HEK293 (cell line): Measurements from ENCODE around the gene SLC4A1AP.

Experiments
- CTCF ChIA-PET: fragments of 350-600 bp; formaldehyde crosslinking; extraction: SDS; loops from one replicate; lab custom pipeline; 2021; ENCODE audit warnings: antibody characterized with exemption; lab: Yijun Ruan, JAX
- POLR2A ChIA-PET: fragments of 300-600 bp; formaldehyde crosslinking; extraction: SDS; loops from one replicate; lab custom pipeline; 2020; ENCODE audit warnings: antibody characterized with exemption, inconsistent platforms; lab: Yijun Ruan, JAX
- H3K27ac ChIP-seq: fragments of 200-500 bp; sonication (Bioruptor generic); 2 replicates; pipeline ENCODE4 v1.5.1; 2014; ENCODE audit warnings: low read depth, low read length, control low read depth, inconsistent platforms; ENCODE audit errors: extremely low read depth
- H3K36me3 ChIP-seq, 2 experiments: fragments of 200-500 bp in 1 of 2; sonication (Bioruptor generic) in 1 of 2; 1 replicate in 1 of 2; 2 replicates in 1 of 2; pipeline ENCODE4 v1.5.1; 2014 to 2017; ENCODE audit warnings: inconsistent platforms in 2 of 2, low read length in 2 of 2; ENCODE audit not compliant: control insufficient read depth in 2 of 2, insufficient read depth in 1 of 2
- H3K4me1 ChIP-seq: fragments of 200-500 bp; sonication (Bioruptor generic); 2 replicates; pipeline ENCODE4 v1.5.1; 2014; ENCODE audit warnings: mild to moderate bottlenecking, low read length, inconsistent platforms; ENCODE audit not compliant: control insufficient read depth, insufficient read depth
- H3K4me3 ChIP-seq: 2 replicates; pipeline ENCODE4 v1.5.1; 2011; ENCODE audit warnings: low read depth, mild to moderate bottlenecking, control low read depth, low read length, moderate library complexity
- H3K9me3 ChIP-seq: fragments of 200-500 bp; sonication (Bioruptor generic); 2 replicates; pipeline ENCODE4 v1.5.1; 2014; ENCODE audit warnings: low read depth, low read length, inconsistent platforms; ENCODE audit not compliant: control insufficient read depth, insufficient read depth
- GLI2 ChIP-seq: fragments of 450-650 bp; formaldehyde crosslinking; IDR thresholded peaks from 2 replicates; pipeline ENCODE4; 2017; ENCODE audit warnings: missing biosample characterization, missing genetic modification characterization, low read depth, borderline replicate concordance
- GLI4 ChIP-seq: fragments of 450-650 bp; formaldehyde crosslinking; IDR thresholded peaks from 2 replicates; pipeline ENCODE4 v1.5.1; 2016; ENCODE audit warnings: missing biosample characterization, missing genetic modification characterization
- KLF7 ChIP-seq: fragments of 450-650 bp; formaldehyde crosslinking; IDR thresholded peaks from 2 replicates; pipeline ENCODE4 v1.5.1; 2016; ENCODE audit warnings: missing biosample characterization, missing genetic modification characterization, borderline replicate concordance
- KLF8 ChIP-seq: fragments of 450-650 bp; formaldehyde crosslinking; IDR thresholded peaks from 2 replicates; pipeline ENCODE4 v1.5.1; 2016; ENCODE audit warnings: missing biosample characterization, missing genetic modification characterization
- MEIS1 ChIP-seq: sonication (generic); formaldehyde crosslinking; IDR thresholded peaks from 2 replicates; pipeline ENCODE4 v1.8.1; 2022; ENCODE audit warnings: missing genetic modification reagents, mild to moderate bottlenecking, borderline replicate concordance
- YY1 ChIP-seq: fragments of 450-650 bp; formaldehyde crosslinking; IDR thresholded peaks from 2 replicates; pipeline ENCODE4 v1.5.1; 2018; ENCODE audit warnings: missing biosample characterization, missing genetic modification characterization
- ZNF132 ChIP-seq: fragments of 450-650 bp; formaldehyde crosslinking; IDR thresholded peaks from 2 replicates; pipeline ENCODE4 v1.5.1; 2017; ENCODE audit warnings: missing biosample characterization, missing genetic modification characterization, borderline replicate concordance
- ZNF155 ChIP-seq: fragments of 450-650 bp; formaldehyde crosslinking; IDR thresholded peaks from 2 replicates; pipeline ENCODE4 v1.5.1; 2016; ENCODE audit warnings: missing biosample characterization, missing genetic modification characterization
- ZNF311 ChIP-seq: fragments of 450-650 bp; formaldehyde crosslinking; IDR thresholded peaks from 2 replicates; pipeline ENCODE4 v1.5.1; 2017; ENCODE audit warnings: missing biosample characterization, missing genetic modification characterization, borderline replicate concordance
- ZNF548 ChIP-seq: fragments of 450-650 bp; formaldehyde crosslinking; IDR thresholded peaks from 2 replicates; pipeline ENCODE4 v1.5.1; 2016; ENCODE audit warnings: missing biosample characterization, missing genetic modification characterization
- ZNF596 ChIP-seq: fragments of 450-650 bp; IDR thresholded peaks from 2 replicates; pipeline ENCODE4 v1.5.0; 2018; ENCODE audit warnings: missing biosample characterization, mild to moderate bottlenecking, missing genetic modification characterization, moderate library complexity
- ZNF76 ChIP-seq: fragments of 450-650 bp; formaldehyde crosslinking; IDR thresholded peaks from 2 replicates; pipeline ENCODE4; 2016; ENCODE audit warnings: low read depth, missing biosample characterization, missing genetic modification characterization, borderline replicate concordance
- ZNF843 ChIP-seq: fragments of 450-650 bp; formaldehyde crosslinking; IDR thresholded peaks from 2 replicates; pipeline ENCODE4 v1.5.1; 2016; ENCODE audit warnings: missing biosample characterization, missing genetic modification characterization
- ZXDB ChIP-seq: fragments of 450-650 bp; formaldehyde crosslinking; IDR thresholded peaks from 2 replicates; pipeline ENCODE4 v1.5.1; 2016; ENCODE audit warnings: missing biosample characterization, missing genetic modification characterization
- TF ChIP-seq, protein P1 (sequence below): fragments of 450-650 bp; IDR thresholded peaks from 2 replicates; pipeline ENCODE4 v1.5.1; 2018; ENCODE audit warnings: missing biosample characterization, missing genetic modification characterization
- TF ChIP-seq, protein P2 (sequence below): fragments of 450-650 bp; formaldehyde crosslinking; IDR thresholded peaks from 2 replicates; pipeline ENCODE4; 2016; ENCODE audit warnings: missing biosample characterization, missing genetic modification characterization
- TF ChIP-seq, protein P3 (sequence below): fragments of 450-650 bp; formaldehyde crosslinking; IDR thresholded peaks from 2 replicates; pipeline ENCODE4 v1.5.1; 2016; ENCODE audit warnings: missing biosample characterization, missing genetic modification characterization
- TF ChIP-seq, protein P4 (sequence below): fragments of 450-650 bp; IDR thresholded peaks from 2 replicates; pipeline ENCODE4 v1.5.1; 2018; ENCODE audit warnings: missing biosample characterization, mild to moderate bottlenecking, missing genetic modification characterization
- TF ChIP-seq, protein P5 (sequence below): fragments of 450-650 bp; formaldehyde crosslinking; IDR thresholded peaks from 2 replicates; pipeline ENCODE4 v1.5.1; 2016; ENCODE audit warnings: missing biosample characterization, missing genetic modification characterization

The SLC4A1AP gene

DNA sequence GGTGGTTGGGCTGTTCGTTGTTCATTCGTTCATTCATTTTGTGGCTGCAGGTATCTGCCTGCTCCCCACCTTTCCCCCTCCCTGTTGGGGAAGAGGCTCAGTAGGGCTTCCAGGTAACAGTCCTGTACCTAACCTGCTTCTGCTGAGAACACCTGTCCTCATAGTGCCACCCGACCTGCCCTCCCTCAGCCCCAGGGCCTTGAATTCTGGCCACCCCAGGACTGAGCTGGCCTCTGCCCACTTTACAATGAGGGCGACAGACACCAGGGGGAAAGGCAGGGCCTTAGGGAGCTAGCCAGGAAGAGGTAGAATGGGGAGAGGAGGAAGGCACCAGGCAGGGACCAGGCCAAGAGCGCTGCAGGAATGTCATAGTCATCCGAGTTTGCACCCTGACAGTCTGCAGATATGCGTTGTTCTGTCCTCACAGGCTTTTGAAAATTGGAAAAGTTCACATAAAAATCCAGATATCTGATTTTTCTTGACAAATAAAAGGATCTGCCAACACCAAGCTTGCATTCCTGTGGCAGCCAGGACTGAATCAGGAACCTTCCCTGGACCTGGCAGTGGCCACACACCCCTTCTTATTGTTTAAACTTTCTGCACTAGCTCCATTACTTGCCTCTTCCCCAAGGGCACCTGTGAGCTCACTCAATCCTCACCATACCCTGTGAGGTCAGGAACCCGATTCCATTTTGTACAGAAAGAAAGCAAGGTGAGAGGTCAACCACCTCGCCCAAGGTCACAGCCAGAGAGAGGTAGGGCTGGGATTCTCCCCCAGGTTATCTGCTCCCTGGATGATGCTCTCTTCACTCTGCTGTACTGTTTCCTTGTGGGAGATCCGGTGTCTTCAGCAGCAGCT is 72.6 kb downstream of the SLC4A1AP start (continued):
- TF ChIP-seq MEIS1 (CRISPR knock-in tag), result no peak

DNA sequence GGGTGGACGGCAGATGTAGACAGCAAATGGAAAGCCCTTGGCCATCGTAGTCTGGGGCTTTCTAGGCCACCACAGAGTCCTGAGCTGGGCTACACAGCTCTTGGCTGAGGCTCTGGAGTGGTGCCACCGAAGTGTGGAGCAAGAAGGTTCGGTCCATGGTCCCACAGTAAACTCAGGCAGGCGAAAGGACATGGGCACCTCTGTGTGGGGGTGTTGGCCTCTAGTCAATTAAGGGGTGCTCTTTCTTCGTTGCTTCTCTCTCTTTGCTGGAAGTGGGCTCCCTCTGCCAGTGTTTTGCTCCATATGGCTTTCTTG is 73.2 kb downstream of the SLC4A1AP start:
- H3K27ac ChIP-seq, result no peak overlapping the region
- TF ChIP-seq ZNF132 (tag by site-specific recombination) (no peak), ZNF76 (tag by site-specific recombination) (no peak), ZNF155 (tag by site-specific recombination) (no peak), GLI2 (tag by site-specific recombination) (no peak), GLI4 (tag by site-specific recombination) (no peak), ZNF596 (tag by site-specific recombination) (no peak), KLF7 (tag by site-specific recombination) (no peak), YY1 (no peak)
- TF ChIP-seq, protein P1, sequence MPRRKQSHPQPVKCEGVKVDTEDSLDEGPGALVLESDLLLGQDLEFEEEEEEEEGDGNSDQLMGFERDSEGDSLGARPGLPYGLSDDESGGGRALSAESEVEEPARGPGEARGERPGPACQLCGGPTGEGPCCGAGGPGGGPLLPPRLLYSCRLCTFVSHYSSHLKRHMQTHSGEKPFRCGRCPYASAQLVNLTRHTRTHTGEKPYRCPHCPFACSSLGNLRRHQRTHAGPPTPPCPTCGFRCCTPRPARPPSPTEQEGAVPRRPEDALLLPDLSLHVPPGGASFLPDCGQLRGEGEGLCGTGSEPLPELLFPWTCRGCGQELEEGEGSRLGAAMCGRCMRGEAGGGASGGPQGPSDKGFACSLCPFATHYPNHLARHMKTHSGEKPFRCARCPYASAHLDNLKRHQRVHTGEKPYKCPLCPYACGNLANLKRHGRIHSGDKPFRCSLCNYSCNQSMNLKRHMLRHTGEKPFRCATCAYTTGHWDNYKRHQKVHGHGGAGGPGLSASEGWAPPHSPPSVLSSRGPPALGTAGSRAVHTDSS (tag by site-specific recombination), result no peak
- TF ChIP-seq, protein P2, sequence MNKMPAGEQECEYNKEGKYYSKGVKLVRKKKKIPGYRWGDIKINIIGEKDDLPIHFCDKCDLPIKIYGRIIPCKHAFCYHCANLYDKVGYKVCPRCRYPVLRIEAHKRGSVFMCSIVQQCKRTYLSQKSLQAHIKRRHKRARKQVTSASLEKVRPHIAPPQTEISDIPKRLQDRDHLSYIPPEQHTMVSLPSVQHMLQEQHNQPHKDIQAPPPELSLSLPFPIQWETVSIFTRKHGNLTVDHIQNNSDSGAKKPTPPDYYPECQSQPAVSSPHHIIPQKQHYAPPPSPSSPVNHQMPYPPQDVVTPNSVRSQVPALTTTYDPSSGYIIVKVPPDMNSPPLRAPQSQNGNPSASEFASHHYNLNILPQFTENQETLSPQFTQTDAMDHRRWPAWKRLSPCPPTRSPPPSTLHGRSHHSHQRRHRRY, result no peak
- TF ChIP-seq, protein P3, sequence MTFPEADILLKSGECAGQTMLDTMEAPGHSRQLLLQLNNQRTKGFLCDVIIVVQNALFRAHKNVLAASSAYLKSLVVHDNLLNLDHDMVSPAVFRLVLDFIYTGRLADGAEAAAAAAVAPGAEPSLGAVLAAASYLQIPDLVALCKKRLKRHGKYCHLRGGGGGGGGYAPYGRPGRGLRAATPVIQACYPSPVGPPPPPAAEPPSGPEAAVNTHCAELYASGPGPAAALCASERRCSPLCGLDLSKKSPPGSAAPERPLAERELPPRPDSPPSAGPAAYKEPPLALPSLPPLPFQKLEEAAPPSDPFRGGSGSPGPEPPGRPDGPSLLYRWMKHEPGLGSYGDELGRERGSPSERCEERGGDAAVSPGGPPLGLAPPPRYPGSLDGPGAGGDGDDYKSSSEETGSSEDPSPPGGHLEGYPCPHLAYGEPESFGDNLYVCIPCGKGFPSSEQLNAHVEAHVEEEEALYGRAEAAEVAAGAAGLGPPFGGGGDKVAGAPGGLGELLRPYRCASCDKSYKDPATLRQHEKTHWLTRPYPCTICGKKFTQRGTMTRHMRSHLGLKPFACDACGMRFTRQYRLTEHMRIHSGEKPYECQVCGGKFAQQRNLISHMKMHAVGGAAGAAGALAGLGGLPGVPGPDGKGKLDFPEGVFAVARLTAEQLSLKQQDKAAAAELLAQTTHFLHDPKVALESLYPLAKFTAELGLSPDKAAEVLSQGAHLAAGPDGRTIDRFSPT (tag by site-specific recombination), result no peak
- TF ChIP-seq, all 188 proteins: peak for 0
- H3K4me1 ChIP-seq, result no peaks in the 10 kb centered on the region
- no peaks in the 10 kb centered on the region for H3K9me3 ChIP-seq
- ChIA-PET CTCF (interaction anchor here (0.6 to 1.2 kb wide), 4 partner anchors 13 to 93 kb away, joined by 3 to 5 read pairs (median 4); no protein-coding TSS in a partner anchor), POLR2A (no interaction called here)
- no peaks in the 10 kb centered on the region for H3K36me3 ChIP-seq
- no peak overlapping the region for H3K4me3 ChIP-seq

DNA sequence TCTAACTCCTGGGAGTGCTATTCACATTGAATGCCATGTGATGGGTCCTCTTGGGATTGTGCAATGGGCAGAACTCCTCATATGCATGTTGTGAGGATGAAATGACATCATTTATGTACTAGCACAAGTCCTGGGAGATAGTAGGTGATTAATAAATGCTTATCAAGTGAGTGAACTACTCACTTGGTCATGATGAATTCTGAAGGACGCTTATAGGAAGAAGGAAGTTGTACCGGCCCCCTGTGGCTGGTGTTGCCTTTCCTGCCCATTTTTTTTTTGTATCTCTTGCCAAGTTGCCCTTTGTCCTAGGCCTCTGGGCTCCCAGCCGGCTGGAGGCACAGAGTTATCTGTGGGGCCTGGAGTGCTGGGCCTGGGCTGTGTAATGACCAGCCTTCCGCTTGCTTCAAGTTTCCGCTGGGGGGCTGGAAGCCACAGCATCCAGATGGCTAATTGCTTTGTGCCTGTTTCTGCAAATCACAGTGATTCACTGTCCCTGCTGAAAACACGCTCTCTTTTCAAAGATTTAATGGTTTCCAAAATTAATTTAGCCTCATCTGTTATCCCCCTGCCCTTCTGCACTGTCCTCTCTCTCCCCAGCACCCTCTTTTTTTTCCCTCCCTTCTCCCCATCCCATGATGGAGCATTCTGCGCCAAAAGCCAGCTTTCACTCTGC is 74.1 kb downstream of the SLC4A1AP start:
- no peak for TF ChIP-seq ZNF843 (tag by site-specific recombination)
- no peak for TF ChIP-seq KLF8 (tag by site-specific recombination)
- TF ChIP-seq, protein P4, sequence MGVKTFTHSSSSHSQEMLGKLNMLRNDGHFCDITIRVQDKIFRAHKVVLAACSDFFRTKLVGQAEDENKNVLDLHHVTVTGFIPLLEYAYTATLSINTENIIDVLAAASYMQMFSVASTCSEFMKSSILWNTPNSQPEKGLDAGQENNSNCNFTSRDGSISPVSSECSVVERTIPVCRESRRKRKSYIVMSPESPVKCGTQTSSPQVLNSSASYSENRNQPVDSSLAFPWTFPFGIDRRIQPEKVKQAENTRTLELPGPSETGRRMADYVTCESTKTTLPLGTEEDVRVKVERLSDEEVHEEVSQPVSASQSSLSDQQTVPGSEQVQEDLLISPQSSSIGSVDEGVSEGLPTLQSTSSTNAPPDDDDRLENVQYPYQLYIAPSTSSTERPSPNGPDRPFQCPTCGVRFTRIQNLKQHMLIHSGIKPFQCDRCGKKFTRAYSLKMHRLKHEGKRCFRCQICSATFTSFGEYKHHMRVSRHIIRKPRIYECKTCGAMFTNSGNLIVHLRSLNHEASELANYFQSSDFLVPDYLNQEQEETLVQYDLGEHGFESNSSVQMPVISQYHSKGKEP (tag by site-specific recombination), result no peak
- no peak for TF ChIP-seq ZNF311
- no peak for TF ChIP-seq ZXDB (tag by site-specific recombination)
- no peak for TF ChIP-seq ZNF548
- TF ChIP-seq, protein P5, sequence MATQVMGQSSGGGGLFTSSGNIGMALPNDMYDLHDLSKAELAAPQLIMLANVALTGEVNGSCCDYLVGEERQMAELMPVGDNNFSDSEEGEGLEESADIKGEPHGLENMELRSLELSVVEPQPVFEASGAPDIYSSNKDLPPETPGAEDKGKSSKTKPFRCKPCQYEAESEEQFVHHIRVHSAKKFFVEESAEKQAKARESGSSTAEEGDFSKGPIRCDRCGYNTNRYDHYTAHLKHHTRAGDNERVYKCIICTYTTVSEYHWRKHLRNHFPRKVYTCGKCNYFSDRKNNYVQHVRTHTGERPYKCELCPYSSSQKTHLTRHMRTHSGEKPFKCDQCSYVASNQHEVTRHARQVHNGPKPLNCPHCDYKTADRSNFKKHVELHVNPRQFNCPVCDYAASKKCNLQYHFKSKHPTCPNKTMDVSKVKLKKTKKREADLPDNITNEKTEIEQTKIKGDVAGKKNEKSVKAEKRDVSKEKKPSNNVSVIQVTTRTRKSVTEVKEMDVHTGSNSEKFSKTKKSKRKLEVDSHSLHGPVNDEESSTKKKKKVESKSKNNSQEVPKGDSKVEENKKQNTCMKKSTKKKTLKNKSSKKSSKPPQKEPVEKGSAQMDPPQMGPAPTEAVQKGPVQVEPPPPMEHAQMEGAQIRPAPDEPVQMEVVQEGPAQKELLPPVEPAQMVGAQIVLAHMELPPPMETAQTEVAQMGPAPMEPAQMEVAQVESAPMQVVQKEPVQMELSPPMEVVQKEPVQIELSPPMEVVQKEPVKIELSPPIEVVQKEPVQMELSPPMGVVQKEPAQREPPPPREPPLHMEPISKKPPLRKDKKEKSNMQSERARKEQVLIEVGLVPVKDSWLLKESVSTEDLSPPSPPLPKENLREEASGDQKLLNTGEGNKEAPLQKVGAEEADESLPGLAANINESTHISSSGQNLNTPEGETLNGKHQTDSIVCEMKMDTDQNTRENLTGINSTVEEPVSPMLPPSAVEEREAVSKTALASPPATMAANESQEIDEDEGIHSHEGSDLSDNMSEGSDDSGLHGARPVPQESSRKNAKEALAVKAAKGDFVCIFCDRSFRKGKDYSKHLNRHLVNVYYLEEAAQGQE, result no peak
- Histone ChIP-seq H3K27ac (no peak overlapping the region), H3K4me3 (no peak overlapping the region), H3K36me3 (no peaks in the 10 kb centered on the region), H3K9me3 (no peaks in the 10 kb centered on the region), H3K4me1 (no peaks in the 10 kb centered on the region)
- ChIA-PET CTCF (no interaction called here), POLR2A (no interaction called here)
